Bronchial epithelial cell (primary cell): ENCODE data around the gene ATP11C. TPM values are rescaled to one million over a fixed set of nuclear protein-coding genes. Genes with fewer than 3 reads are reported as not detected.

ENCODE experiments used
- DNase-seq: peaks from one replicate; pipeline ENCODE4 v3.0.0-alpha.2; 2010; ENCODE audit warnings: low read depth
- FAIRE-seq: peaks from 2 replicates; lab custom pipeline; 2011; peaks lifted over from hg19 to GRCh38; lab: Jason Lieb, UNC
- H3K27me3 ChIP-seq: 2 replicates; pipeline ENCODE4 v1.5.1; 2011; ENCODE audit warnings: low read length; ENCODE audit not compliant: control insufficient read depth, insufficient read depth
- H3K36me3 ChIP-seq: 2 replicates; pipeline ENCODE4 v1.5.1; 2011; ENCODE audit warnings: low read length; ENCODE audit not compliant: control insufficient read depth, insufficient read depth
- H3K4me3 ChIP-seq: 2 replicates; pipeline ENCODE4 v1.5.1; 2011; ENCODE audit warnings: mild to moderate bottlenecking, low read depth, low read length, control low read depth
- total RNA-seq: library from RNA; depleted of rRNA; stranded (reverse); fragments of >200 nt; gene quantifications from 2 replicates; pipeline ENCODE4 v1.2.1, GENCODE V29; 2014
- TF ChIP-seq, protein P1 (sequence below): IDR thresholded peaks from 2 replicates; pipeline ENCODE4 v1.5.1; 2011; ENCODE audit warnings: mild to moderate bottlenecking, moderate library complexity, low read length, control low read depth, inconsistent platforms; ENCODE audit not compliant: insufficient read depth, severe bottlenecking

ATP11C gene
- total RNA-seq: 10.0 and 11.3 TPM in 2 replicates

- peak within 1 kb of the TSS; percentile 71 for H3K4me3 ChIP-seq
- FAIRE-seq (no peak), DNase-seq (peak; percentile 57)
- no peaks in the 10 kb centered on the region for H3K27me3 ChIP-seq
- H3K36me3 ChIP-seq: no peaks in the 10 kb centered on the region
- TF ChIP-seq, protein P1, sequence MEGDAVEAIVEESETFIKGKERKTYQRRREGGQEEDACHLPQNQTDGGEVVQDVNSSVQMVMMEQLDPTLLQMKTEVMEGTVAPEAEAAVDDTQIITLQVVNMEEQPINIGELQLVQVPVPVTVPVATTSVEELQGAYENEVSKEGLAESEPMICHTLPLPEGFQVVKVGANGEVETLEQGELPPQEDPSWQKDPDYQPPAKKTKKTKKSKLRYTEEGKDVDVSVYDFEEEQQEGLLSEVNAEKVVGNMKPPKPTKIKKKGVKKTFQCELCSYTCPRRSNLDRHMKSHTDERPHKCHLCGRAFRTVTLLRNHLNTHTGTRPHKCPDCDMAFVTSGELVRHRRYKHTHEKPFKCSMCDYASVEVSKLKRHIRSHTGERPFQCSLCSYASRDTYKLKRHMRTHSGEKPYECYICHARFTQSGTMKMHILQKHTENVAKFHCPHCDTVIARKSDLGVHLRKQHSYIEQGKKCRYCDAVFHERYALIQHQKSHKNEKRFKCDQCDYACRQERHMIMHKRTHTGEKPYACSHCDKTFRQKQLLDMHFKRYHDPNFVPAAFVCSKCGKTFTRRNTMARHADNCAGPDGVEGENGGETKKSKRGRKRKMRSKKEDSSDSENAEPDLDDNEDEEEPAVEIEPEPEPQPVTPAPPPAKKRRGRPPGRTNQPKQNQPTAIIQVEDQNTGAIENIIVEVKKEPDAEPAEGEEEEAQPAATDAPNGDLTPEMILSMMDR: peak; percentile 4
Observed at GRCh38 chrX:139932901-139933796, at the start of gene ATP11C. Gene ATP11C (minus strand): TSS chrX:139933053. CDS start chrX:139932042, 1,011 bp downstream.

DNA sequence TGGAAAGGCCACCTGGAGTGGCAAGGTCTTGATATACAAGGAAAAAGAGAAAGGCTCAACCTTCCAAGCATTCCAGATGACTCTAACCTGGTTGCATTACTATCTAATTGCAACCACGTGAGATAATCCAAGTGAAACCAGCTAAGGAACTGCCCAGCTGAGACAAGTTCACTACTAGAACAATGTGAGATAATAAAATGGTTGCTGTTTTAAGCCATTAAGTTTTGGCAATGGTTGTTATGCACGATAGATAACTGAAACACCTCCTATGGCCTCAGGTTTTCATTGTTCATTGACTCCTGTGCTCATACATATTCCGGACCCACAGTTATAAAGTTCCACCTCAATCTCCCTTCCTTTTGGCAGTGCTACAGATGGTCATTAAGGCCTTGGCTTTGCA, 41.6 kb upstream of the ATP11C start:
- no peak for FAIRE-seq
- Histone ChIP-seq H3K27me3 (no peaks in the 10 kb centered on the region), H3K4me3 (no peak overlapping the region), H3K36me3 (no peaks in the 10 kb centered on the region)
- DNase-seq: no peak
- TF ChIP-seq, protein P1: no peak

GRCh38 chrX:139972629-139973624, 40.1 kb upstream of the ATP11C start:
- no peaks in the 10 kb centered on the region for H3K36me3 ChIP-seq
- H3K27me3 ChIP-seq: no peaks in the 10 kb centered on the region
- FAIRE-seq (peak; percentile 62), DNase-seq (no peak)
- TF ChIP-seq, protein P1: no peak
- H3K4me3 ChIP-seq: no peak overlapping the region

GRCh38 chrX:139972113-139972512, 39.3 kb upstream of the ATP11C start:
- Histone ChIP-seq H3K27me3 (no peaks in the 10 kb centered on the region), H3K4me3 (no peak overlapping the region), H3K36me3 (no peaks in the 10 kb centered on the region)
- FAIRE-seq (no peak), DNase-seq (no peak)
- TF ChIP-seq, protein P1: no peak

- TF ChIP-seq, protein P1: no peak
- no peaks in the 10 kb centered on the region for H3K36me3 ChIP-seq
- FAIRE-seq (no peak), DNase-seq (no peak)
- no peak overlapping the region for H3K4me3 ChIP-seq
- H3K27me3 ChIP-seq: no peaks in the 10 kb centered on the region
Observed at GRCh38 chrX:139971394-139971749, 38.5 kb upstream of the ATP11C start.
